Measurements from ENCODE around the gene ARHGEF6. TPM values are rescaled to one million over a fixed set of nuclear protein-coding genes. Genes with fewer than 3 reads are reported as not detected.

The ARHGEF6 gene
- total RNA-seq, 1 donor from 2014 or later, result 16.2 TPM

DNA sequence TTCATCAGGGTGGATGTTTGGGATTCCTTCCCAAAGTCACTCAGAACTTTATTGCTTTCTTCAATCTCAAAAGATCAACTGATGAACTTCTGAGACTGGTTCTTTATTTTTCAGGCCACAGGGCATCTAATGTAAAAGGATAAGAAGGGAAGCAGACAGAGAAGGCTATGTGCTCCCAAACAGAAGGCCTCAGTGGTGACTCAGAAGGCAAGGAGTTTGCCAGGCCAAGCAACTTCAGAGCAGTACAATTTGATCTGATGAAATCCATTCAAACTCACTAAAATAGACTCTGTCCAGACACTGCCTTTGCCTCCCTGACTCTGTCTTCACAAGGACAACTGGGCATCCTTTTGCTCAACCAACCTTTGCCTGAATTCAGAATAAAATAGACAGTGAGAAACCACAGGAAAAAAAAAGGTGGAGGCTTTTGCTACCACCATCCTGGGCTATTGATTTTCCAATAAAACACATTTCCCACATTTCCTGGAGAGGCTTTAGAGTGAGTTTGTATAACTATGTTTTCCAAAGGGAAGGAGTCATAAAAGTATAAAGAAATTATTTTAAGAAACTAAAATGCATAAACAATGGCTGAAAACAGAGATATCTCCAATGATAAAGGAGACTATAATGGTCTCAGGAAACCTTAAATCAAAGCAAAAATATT lies 55.2 kb downstream of the ARHGEF6 start:
- H3K36me3 ChIP-seq, result no peaks in the 10 kb centered on the region
- no peak for DNase-seq (ENCODE audit: extremely low spot score in 2 of 2)

DNA sequence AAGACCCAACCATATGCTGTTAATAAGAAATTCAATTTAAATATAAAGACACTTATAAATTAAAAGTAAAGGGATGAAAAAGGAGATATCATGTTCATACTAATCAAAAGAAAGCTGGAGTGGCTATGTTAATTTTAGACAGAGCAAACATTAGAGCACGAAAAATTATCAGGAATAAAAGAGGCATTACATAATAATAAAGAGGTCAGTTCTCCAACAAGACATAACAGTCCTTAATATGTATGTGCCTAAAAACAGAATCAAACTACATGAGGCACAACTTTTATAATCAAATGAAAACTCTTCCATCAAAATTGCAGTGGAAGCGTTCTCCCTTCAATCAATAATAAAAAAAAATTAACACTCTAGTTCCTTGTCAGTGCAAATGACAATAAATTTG lies 62.6 kb downstream of the ARHGEF6 start:
- Histone ChIP-seq H3K27me3 (no peaks in the 10 kb centered on the region), H3K9me3 (no peaks in the 10 kb centered on the region), H3K4me1 (no peaks in the 10 kb centered on the region), H3K27ac (no peak overlapping the region), H3K4me3 (no peak overlapping the region), H3K36me3 (no peaks in the 10 kb centered on the region)
- DNase-seq (ENCODE audit: extremely low spot score in 2 of 2), result no peak
- intact Hi-C loops (cut with DNase I), result no loop called here
- TF ChIP-seq, protein P1, sequence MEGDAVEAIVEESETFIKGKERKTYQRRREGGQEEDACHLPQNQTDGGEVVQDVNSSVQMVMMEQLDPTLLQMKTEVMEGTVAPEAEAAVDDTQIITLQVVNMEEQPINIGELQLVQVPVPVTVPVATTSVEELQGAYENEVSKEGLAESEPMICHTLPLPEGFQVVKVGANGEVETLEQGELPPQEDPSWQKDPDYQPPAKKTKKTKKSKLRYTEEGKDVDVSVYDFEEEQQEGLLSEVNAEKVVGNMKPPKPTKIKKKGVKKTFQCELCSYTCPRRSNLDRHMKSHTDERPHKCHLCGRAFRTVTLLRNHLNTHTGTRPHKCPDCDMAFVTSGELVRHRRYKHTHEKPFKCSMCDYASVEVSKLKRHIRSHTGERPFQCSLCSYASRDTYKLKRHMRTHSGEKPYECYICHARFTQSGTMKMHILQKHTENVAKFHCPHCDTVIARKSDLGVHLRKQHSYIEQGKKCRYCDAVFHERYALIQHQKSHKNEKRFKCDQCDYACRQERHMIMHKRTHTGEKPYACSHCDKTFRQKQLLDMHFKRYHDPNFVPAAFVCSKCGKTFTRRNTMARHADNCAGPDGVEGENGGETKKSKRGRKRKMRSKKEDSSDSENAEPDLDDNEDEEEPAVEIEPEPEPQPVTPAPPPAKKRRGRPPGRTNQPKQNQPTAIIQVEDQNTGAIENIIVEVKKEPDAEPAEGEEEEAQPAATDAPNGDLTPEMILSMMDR (IDR thresholded peaks at IDR 0.05), result no peak
- no peak for TF ChIP-seq POLR2A (IDR thresholded peaks at IDR 0.05)
- no peak for TF ChIP-seq POLR2AphosphoS5 (IDR thresholded peaks at IDR 0.05; ENCODE audit: insufficient read depth in 1 of 2, low read depth in 1 of 2)

More for the DNA sequence above, 55.2 kb downstream of the ARHGEF6 start:
- H3K9me3 ChIP-seq, result no peaks in the 10 kb centered on the region
- no peak overlapping the region for H3K4me3 ChIP-seq
- H3K27me3 ChIP-seq, result no peaks in the 10 kb centered on the region
- intact Hi-C loops (cut with DNase I), result no loop called here
- H3K27ac ChIP-seq, result no peak overlapping the region
- no peak for TF ChIP-seq POLR2AphosphoS5 (IDR thresholded peaks at IDR 0.05; ENCODE audit: insufficient read depth in 1 of 2, low read depth in 1 of 2)
- TF ChIP-seq, protein P1 (IDR thresholded peaks at IDR 0.05), result no peak
- H3K4me1 ChIP-seq, result no peaks in the 10 kb centered on the region

DNA sequence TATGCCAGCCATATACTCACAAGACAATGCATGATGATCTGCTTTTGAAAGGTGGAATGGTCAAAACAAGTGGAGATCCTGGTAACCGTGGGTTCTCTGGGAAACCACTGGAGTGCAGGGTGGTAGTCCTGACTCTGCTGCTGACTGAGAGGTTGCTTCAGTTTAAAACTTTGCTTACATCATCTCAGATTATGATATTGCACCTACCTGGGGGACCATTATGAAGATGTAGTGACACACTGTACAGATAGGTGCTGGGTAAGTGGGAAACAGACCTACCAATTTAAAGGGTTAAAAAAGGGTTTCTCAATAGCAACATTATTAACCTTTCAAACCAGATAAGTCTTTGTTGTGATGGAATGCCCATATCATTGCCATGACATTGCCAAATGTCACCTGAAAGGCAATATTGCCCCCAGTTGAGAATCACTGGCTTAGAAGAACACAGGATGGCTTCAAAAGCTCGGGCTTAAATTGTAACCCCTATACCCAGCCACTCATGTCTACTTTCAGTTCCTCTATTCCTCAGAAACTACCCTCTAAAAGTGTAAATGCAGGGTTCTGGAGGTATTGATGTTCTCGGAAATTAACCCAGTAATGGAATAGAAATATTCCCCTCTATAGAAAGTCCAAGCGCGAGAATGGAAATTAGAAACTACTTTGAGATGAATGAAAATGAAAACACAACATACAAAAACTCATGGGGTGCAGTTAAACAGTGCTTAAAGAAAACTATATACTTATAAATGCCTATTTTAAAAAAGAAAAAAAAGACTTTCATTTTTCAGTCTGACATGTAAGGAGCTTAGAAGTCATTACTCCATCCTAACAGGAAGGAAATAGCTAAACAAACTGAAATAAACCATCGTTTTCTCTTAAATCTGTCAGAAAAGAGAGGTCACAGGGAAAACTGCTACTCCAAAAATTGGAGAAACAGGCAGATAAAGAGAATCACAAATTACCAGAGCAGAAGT lies 65.8 kb downstream of the ARHGEF6 start:
- Histone ChIP-seq H3K27me3 (no peaks in the 10 kb centered on the region), H3K27ac (no peak overlapping the region), H3K4me1 (no peaks in the 10 kb centered on the region), H3K9me3 (no peaks in the 10 kb centered on the region), H3K4me3 (no peak overlapping the region), H3K36me3 (no peaks in the 10 kb centered on the region)
- no peak for DNase-seq (ENCODE audit: extremely low spot score in 2 of 2)
- TF ChIP-seq POLR2A (IDR thresholded peaks at IDR 0.05) (no peak), POLR2AphosphoS5 (IDR thresholded peaks at IDR 0.05; ENCODE audit: insufficient read depth in 1 of 2, low read depth in 1 of 2) (no peak)
- TF ChIP-seq, protein P1 (IDR thresholded peaks at IDR 0.05), result no peak
- intact Hi-C loops (cut with DNase I), result no loop called here

DNA sequence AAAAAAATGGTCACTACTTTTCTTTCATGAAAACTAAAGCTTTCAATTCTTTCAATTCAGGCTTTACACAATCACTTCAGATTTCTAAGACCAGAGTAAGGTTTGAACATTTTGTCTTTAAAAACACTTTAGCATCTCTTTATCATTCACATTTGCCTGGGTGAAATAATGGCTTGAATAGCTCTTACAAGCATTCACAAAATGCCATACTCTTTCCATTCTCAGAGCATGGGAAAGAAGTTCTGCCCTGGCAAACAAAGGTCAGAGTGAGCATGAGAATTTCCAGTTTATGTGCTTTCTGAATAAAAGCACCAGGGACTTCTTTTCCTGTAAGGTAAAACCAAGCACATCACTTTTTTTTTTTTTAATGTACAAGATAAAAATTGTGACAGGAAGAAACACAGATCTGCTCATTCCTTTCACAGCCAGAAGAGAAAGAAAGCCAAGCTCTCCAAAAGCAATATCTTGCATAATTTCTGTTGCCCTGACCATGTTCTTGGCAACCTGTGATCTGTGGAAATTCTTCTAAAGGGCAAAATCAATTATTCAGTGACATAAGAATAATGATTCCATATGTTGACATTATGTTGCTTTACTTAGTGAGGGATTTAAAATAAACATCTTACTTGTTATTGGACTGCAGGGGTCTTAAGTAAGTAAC lies 68.0 kb downstream of the ARHGEF6 start:
- no peaks in the 10 kb centered on the region for H3K4me1 ChIP-seq
- intact Hi-C loops (cut with DNase I), result no loop called here
- H3K27ac ChIP-seq, result no peak overlapping the region
- no peak overlapping the region for H3K4me3 ChIP-seq
- H3K9me3 ChIP-seq, result no peaks in the 10 kb centered on the region
- DNase-seq (ENCODE audit: extremely low spot score in 2 of 2), result no peak
- no peak for TF ChIP-seq POLR2A (IDR thresholded peaks at IDR 0.05)
- TF ChIP-seq POLR2AphosphoS5 (IDR thresholded peaks at IDR 0.05; ENCODE audit: insufficient read depth in 1 of 2, low read depth in 1 of 2), result no peak
- H3K27me3 ChIP-seq, result no peaks in the 10 kb centered on the region
- H3K36me3 ChIP-seq, result no peaks in the 10 kb centered on the region

DNA sequence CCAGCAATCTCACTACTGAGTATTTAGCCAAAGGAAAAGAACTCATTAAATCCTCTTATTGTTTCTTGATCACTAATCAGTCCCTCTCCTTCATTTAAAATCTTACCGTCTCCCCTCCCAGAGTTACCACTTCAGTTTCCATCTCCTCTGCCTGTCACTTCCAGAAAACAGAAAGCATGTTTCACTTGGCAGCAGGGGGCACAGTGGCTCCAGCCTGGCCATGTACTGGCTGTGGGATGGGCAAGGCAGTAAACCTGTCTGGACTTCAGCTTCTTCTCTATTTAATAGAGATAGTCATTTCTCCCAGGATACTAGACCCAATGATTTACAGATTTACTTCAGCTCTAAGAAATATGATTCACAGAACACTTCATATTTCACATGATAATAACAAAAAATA lies 69.6 kb downstream of the ARHGEF6 start:
- TF ChIP-seq, protein P1 (IDR thresholded peaks at IDR 0.05), result peak in 1 of 3 experiments; percentile 19
- no peak for TF ChIP-seq POLR2AphosphoS5 (IDR thresholded peaks at IDR 0.05; ENCODE audit: insufficient read depth in 1 of 2, low read depth in 1 of 2)
- intact Hi-C loops (cut with DNase I), result no loop called here
- DNase-seq (ENCODE audit: extremely low spot score in 2 of 2), result no peak

More for the DNA sequence above, 69.6 kb downstream of the ARHGEF6 start:
- no peaks in the 10 kb centered on the region for H3K27me3 ChIP-seq
- no peaks in the 10 kb centered on the region for H3K9me3 ChIP-seq
- no peaks in the 10 kb centered on the region for H3K36me3 ChIP-seq
- H3K4me1 ChIP-seq, result no peaks in the 10 kb centered on the region
- no peak overlapping the region for H3K27ac ChIP-seq
- H3K4me3 ChIP-seq, result no peak overlapping the region

Measured in vagina (tissue), 2 donors.